ENCODE measurements around the gene ADAMTS19. TPM values are rescaled to one million over a fixed set of nuclear protein-coding genes. Genes with fewer than 3 reads are reported as not detected.

The ADAMTS19 gene
- total RNA-seq, 1 experiment from 2014 or later = 20.3 TPM

- Histone ChIP-seq H3K4me1 (ENCODE audit: insufficient read depth, low read length) (no peaks in the 10 kb centered on the region), H3K23me2 (ENCODE audit: insufficient read length, low read depth, low read length, poor library complexity, severe bottlenecking) (no peaks in the 10 kb centered on the region), H4K8ac (replicated peaks; ENCODE audit: insufficient read length, low read depth, low read length) (no peak overlapping the region), H3K27me3 (ENCODE audit: insufficient read depth, low read length) (no peaks in the 10 kb centered on the region), H3K4me2 (ENCODE audit: insufficient read depth, insufficient read length, low read length) (no peak overlapping the region), H4K91ac (ENCODE audit: insufficient read length, low read depth, low read length) (no peak overlapping the region), H3K23ac (ENCODE audit: insufficient read length, low read depth, low read length) (no peak overlapping the region), H3K79me2 (ENCODE audit: insufficient read depth, low read length) (no peaks in the 10 kb centered on the region), H2BK20ac (ENCODE audit: low read depth, low read length, poor library complexity, severe bottlenecking) (no peak overlapping the region), H2AK5ac (ENCODE audit: insufficient read length, low read length) (no peak overlapping the region), H2BK12ac (ENCODE audit: insufficient read length, low read depth, low read length) (no peak overlapping the region), H3K27ac (ENCODE audit: insufficient read length, low read depth, low read length) (no peak overlapping the region), H3K18ac (ENCODE audit: insufficient read length, low read depth, low read length) (no peak overlapping the region), H4K5ac (ENCODE audit: insufficient read length, low read depth, low read length) (no peak overlapping the region), H3K4ac (ENCODE audit: low read depth, low read length) (no peak overlapping the region), H2AFZ (ENCODE audit: low read length) (no peak overlapping the region), H3K14ac (ENCODE audit: insufficient read depth, low read length) (no peak overlapping the region), H4K20me1 (ENCODE audit: control insufficient read depth, insufficient read depth, insufficient read length) (no peaks in the 10 kb centered on the region), H3K79me1 (ENCODE audit: insufficient read depth, low read depth, low read length, poor library complexity, severe bottlenecking) (no peaks in the 10 kb centered on the region), H3K56ac (ENCODE audit: insufficient read length, low read depth, low read length) (no peak overlapping the region), H2BK120ac (ENCODE audit: low read depth, low read length, poor library complexity, severe bottlenecking) (no peak overlapping the region), H2BK15ac (ENCODE audit: low read depth, low read length) (no peak overlapping the region), H3K9me3 (ENCODE audit: control insufficient read depth, low read depth, low read length) (no peaks in the 10 kb centered on the region), H3K9ac (ENCODE audit: extremely low read depth, insufficient read length, low read length) (no peak overlapping the region), H3T11ph (ENCODE audit: low read length) (no peak overlapping the region), H2BK5ac (ENCODE audit: insufficient read length, low read length) (no peak overlapping the region)
- TF ChIP-seq CTCF (conservative IDR thresholded peaks at IDR 0.05) = no peak
- DNase-seq = no peak
- Mint-ChIP-seq H3K4me3 (no peak overlapping the region), H3K4me1 (peaks cover 8 to 9% of the 10 kb centered on the region in 2 experiments), H3K27me3 (ENCODE audit: low read depth) (no peaks in the 10 kb centered on the region), H3K9me3 (no peaks in the 10 kb centered on the region), H3K36me3 (ENCODE audit: insufficient read depth in 1 of 3, low read depth in 3 of 3) (peaks cover 7 to 10% (median 8%) of the 10 kb centered on the region in 3 experiments), H3K27ac (no peak overlapping the region)
- no CpG with 5 or more reads among the region's 2 CpGs for WGBS (ENCODE audit: extremely low coverage, insufficient read length, low lambda C conversion rate)
Observed at GRCh38 chr5:129652349-129653056, 192.4 kb downstream of the ADAMTS19 start.
